Bone marrow (tissue), 2 donors: ENCODE measurements around the gene ADK.

Experiments used
- DNase-seq, 2 donors: peaks; one replicate each; lab custom pipeline; 2025; lab: John Stamatoyannopoulos, UW

Gene ADK

GRCh38 chr10:74238031-74238431 is 87.0 kb downstream of the ADK start:
- no peak for DNase-seq

DNA sequence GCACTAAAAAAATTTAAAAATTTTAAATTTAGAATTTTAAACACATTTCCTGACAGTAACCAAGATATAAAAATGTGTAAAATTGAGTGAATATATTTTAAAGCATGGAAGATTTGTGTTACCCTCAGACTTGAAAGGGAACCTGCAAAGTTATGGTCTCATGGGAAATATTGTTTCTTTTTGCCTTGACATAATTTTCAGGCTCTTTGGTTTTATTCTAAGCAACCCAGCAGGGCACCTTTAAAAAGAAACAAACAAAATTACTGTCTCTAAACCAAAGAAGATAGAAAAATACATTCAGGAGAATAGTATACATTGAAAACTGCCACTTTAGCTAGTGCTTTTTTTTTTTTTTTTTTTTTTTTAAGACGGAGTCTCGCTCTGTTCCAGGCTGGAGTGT is 87.5 kb downstream of the ADK start:
- no peak for DNase-seq

DNA sequence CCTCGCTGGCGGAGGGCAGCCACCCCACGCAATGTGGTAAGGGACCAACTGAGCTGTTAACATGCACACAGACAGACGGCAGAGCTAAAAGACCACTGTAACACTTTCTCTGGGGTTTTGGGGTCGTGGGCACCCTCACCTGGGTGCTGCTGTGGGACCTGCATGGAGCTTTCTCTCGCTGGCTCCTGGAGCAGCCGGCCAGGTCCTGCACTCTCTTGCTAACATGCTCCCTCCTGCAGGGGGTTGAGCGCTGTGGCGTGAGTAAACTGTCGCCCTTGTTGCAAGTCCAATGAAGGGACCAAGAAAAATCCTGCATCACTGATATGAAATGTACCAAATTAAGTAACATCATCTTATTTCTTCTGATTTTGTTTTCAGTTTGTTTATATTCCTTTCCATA is 92.0 kb downstream of the ADK start:
- no peak for DNase-seq

DNA sequence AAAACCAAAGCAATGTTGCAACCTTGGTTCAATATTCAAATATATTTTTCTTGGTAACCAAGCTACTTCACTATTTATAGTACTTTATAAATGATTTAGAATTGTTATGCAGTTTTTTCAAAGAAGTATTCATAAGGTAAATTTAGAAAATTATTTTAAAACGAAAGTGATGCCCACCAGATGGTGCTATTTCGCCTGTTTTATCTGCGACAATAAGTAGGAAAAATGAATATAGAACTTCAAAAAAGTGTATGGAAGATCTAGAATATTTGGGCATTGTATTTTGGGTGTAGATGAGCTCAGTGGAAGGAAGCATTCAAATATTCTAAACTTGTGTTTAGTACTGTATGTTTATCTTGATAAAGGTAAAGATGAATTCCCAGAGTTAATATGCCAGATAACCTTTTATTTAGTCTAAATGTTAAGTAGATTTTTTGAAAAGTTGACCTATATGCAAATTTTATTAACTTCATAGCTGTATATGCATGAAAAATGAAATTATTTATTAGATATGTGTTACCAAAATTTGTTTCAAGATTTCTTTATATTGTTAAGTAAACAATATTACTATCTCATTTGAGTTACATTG is 93.2 kb downstream of the ADK start:
- no peak for DNase-seq

DNA sequence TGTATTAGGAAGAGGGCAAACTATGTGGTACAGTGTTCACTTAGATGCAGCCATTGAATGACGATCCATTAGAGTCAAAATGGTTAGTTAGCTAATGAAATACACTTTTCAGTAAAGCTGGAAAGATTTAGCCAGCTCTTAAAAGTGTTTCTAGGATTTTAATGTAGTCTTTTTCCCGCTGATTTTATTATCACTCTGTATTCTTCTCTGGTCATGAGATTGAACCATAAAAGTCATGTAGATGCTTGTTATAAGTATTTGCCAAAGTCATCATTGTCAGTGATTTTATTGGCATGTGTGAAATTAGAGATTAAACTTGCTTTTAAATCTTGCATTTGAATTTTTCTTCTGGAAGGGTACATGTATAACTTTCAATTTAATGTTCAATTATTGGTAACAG is 93.8 kb downstream of the ADK start:
- no peak for DNase-seq

GRCh38 chr10:74246495-74246894 is 95.5 kb downstream of the ADK start:
- no peak for DNase-seq

- no peak for DNase-seq
These were observed 98.8 kb downstream of the ADK start for GRCh38 chr10:74249865-74250264.

DNA sequence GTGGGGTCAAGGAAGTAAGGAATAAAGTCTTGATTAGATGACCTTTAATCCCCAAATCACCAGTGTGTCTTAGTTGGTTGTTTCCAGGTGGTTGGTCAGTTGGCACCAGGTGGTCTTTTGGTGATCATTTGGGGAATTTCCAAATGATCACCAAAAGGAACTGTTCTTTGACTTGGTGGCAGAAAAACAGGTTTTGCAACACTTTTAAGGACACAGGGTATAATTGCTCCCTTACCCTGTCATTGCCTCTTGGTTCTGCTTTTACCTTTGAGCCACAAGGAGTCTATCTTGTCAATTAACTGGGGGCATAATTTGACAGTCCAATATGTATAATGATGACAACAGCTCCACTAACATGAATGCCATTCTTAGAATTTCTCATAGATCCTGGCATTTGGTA is 104.2 kb downstream of the ADK start:
- DNase-seq = no peak

GRCh38 chr10:74255888-74256357 is 104.9 kb downstream of the ADK start:
- peak in 1 of 2 donors; percentile 4 for DNase-seq

DNA sequence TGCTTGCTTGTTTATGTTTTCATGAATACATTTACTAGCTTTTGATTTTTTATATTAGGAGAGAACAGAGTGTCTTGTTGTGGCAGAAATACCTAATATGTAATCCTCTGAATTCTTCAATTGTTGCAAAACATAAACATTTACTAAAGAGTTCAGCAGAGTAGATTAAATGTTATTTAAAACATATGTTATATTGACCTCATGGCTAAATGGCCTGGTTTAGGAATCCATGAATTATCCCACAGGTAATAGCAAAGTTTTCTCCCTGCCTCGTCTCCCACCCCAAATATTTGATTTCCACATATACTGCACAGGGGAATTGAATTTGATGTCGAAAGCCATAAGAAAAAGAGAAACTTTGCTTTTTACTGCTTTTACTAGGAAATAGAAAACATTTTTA is 111.8 kb downstream of the ADK start:
- DNase-seq = no peak

DNA sequence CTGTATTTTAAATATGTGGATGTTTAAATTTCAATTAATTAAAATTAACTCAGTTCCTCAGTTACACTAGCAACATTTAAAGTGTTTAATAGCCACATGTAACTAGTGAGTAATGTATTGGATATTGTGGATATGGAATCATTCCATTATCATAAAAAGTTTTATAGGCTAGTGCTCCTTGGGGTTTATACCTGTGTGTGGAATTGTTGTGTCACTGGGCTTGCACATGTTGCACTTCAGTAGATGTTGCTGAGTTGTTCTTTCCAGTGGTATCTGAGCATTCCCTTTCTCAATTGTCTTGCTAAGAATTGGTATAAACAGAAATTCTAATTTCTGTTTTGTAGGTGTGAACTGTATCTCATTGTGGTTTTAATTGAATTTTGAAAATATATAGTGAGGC is 113.0 kb downstream of the ADK start:
- no peak for DNase-seq

DNA sequence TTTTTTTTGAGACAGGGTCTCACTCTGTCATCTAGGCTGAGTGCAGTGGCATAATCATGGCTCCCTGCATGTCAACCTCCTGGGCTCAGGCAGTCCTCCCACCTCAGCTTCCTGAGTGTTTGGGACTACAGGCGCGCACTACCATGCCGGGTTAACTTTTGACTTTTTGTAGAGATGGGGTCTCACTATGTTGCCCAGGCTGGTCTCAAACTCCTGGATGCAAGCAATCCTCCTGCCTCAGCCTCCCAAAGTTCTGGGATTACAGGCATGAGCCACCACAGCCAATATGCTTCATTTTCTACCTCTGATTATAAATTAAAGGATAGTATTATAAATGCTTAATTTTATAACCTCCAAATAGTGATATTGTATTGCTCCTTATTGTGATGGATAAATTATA is 121.3 kb downstream of the ADK start:
- DNase-seq = no peak

DNA sequence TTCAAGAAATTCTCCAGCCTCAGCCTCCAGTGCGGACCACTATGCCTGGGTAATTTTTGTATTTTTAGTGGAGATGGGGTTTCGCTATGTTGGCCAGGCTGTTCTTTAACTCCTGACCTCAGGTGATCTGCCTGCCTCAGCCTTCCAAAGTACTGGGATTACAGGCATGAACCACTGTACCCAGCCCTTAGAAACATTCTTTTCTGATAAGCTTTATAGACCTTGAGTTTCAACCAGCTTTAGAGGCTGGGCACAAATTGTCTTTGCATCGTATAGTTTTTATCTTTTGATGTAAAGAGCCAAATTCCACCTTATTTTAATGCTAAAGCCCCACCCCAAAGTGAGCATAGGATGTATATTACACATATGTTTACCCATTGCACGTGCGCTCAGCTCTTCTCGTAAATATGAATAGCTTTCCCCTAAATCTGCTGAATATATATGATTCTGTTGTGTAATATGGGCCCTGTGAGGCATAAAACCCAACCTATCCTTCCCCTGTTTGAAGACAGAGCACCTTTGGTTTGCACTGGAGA is 124.8 kb downstream of the ADK start:
- no peak for DNase-seq

GRCh38 chr10:74276416-74276815 is 125.4 kb downstream of the ADK start:
- no peak for DNase-seq

DNA sequence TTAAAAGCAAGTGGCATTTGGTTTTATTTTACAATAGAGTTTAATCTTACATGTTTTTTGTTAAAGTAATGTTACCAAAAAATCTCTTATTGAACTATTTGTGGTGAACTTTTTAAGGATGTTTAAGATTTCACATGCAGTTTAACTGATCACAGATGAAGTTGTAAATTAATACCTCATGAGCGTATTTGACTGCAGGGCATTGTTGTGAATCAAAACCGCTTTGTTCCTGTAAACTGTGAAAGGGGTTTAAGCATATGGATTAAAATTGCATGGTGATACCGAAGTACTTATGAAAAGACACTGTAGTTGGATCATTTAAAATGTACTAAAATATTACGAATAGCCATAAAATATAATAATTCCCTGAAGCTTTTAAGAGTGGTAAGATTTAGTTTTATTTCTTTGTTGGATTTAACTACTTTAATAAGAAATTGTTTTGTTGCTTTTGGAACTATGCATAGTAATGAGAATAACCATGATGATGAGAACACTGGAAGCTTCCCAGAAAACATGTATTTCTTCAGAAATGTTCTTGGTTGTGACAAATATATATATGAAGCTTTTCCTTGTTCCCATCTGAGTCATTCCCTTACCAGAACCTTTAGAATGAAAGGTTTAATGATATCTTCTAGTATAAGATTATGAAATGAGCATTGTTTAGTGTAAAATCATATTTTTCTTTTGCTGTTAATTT is 131.3 kb downstream of the ADK start:
- DNase-seq = no peak

DNA sequence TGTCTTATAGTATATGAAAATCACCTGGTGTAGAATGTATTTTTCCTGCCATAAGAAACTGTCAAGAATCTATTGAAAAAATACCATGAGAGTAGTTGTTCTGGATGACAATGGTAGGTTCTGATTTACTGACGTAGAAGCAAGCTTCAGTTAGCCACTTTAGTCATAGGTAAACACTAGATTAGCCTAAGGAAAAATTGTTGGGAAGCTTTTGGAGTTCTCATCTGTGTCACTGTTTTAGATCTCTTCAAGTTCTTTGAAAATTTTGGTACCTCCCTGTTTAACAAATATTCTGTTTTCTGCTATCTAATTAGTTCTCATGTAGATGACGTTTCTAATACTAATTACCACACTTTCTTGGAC is 131.8 kb downstream of the ADK start:
- no peak for DNase-seq

DNA sequence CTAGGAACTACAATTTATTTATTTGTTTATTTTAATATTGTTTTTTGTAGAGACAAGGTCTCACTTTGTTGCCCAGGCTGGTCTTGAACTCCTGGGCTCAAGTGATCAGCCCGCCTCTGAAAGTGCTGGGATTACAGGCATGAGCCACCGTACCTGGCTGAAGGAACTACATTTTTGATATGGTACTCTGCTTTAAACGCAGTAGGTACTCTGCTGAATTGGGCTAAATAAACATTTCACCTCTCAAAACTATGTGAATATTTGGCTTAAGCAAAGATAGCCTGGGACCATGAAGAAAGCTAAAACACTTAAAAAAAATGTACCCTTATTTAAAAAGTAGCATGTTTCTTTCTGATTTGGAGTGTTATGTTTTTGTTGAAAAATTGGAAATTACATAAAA is 138.2 kb downstream of the ADK start:
- DNase-seq = no peak

DNA sequence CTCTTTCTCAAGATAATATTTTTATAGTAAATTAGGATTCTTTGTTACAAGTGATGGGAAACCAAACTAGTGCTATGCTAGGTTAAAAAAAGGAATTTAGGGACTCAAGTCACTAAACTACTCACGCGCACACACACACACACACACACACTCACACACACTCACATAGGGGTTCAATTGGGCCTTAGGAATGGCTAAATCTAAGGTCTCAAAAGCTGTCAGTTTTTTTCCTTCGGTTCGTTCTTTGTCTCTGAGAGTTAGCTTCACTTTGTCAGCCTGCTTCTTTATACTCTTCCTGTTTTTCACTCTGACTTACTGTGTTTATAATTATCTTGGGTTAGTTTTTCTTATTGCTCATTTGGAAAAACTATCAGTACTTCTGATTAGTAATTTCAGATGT is 138.9 kb downstream of the ADK start:
- no peak for DNase-seq

- no peak for DNase-seq
These were observed 139.7 kb downstream of the ADK start for GRCh38 chr10:74290708-74291107.

- no peak for DNase-seq
These were observed 141.9 kb downstream of the ADK start for GRCh38 chr10:74292871-74293427.

- no peak for DNase-seq
These were observed 142.8 kb downstream of the ADK start for GRCh38 chr10:74293686-74294371.

DNA sequence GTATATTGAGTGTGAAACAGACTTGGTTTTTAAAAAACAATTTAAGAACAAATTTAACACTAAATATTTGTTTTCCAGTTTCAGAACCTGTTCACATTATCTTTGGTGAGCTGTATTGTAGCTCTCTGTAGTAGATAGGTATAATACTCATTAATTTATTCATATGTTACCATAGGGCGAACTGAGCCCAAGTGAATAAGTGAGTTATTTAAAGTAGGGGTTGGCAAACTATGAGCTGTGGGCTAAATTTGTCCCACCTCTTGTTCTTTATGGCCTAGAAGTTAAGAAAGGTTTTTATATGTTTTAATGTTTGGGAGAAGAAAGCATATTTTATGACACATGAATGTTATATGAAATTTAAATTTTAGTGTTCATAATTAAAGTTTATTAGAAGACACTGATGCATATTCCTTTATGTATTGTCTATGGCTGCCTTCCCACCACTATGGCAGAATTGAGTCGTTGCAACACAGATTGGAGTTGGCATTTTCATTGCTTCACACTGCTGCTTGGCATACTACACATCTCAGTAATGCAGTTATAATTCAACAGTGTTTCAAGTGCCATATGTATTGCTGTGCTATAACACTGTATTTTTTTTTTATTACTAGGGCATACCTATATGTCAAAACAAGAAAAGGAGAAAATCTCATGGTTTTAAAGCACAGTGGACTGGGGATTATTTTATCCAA is 146.5 kb downstream of the ADK start:
- DNase-seq = no peak
